GM23338 (cell line): ENCODE measurements around the gene SPX. TPM values are rescaled to one million over a fixed set of nuclear protein-coding genes. Genes with fewer than 3 reads are reported as not detected.

Experiments
- ATAC-seq: fragments of 200-7000 bp; cut with Tn5 transposase; 3 replicates; pipeline ENCODE4 v1.9.1; 2020
- DNase-seq: peaks from one replicate; pipeline ENCODE4 v3.0.0-alpha.2; 2015; ENCODE audit warnings: low spot score
- H2AFZ ChIP-seq: fragments of 200-600 bp; sonication (generic); 2 replicates; pipeline ENCODE4 v1.8.0; 2016; ENCODE audit warnings: antibody characterized with exemption, mild to moderate bottlenecking, moderate library complexity
- H3F3A ChIP-seq: fragments of 200-600 bp; sonication (generic); replicated peaks from 2 replicates; pipeline ENCODE4 v1.8.0; 2017; ENCODE audit warnings: antibody characterized with exemption, mixed run types, low read depth
- H3K27ac ChIP-seq: fragments of 200-600 bp; sonication (generic); 2 replicates; pipeline ENCODE4 v1.6.1; 2016; ENCODE audit warnings: low read depth
- H3K27me3 ChIP-seq: fragments of 200-600 bp; sonication (generic); 2 replicates; pipeline ENCODE4 v1.8.0; 2016; ENCODE audit warnings: mild to moderate bottlenecking, mixed run types, moderate library complexity; ENCODE audit not compliant: insufficient read depth
- H3K36me3 ChIP-seq: fragments of 200-600 bp; sonication (generic); 2 replicates; pipeline ENCODE4 v1.8.0; 2016; ENCODE audit warnings: mild to moderate bottlenecking; ENCODE audit not compliant: insufficient read depth
- H3K4me1 ChIP-seq: fragments of 200-600 bp; sonication (generic); 2 replicates; pipeline ENCODE4 v1.8.0; 2016; ENCODE audit warnings: mild to moderate bottlenecking, moderate library complexity; ENCODE audit not compliant: insufficient read depth
- H3K4me2 ChIP-seq: fragments of 200-600 bp; sonication (generic); 2 replicates; pipeline ENCODE4 v1.7.1; 2017; ENCODE audit warnings: mixed run types
- H3K4me3 ChIP-seq: fragments of 200-600 bp; sonication (generic); 2 replicates; pipeline ENCODE4 v1.6.1; 2016; ENCODE audit warnings: mixed run types
- H3K79me2 ChIP-seq: fragments of 200-600 bp; sonication (generic); replicated peaks from 2 replicates; pipeline ENCODE4 v1.8.0; 2017; ENCODE audit warnings: mild to moderate bottlenecking; ENCODE audit not compliant: insufficient read depth
- H3K9me2 ChIP-seq: fragments of 200-600 bp; sonication (generic); 2 replicates; pipeline ENCODE4 v1.8.0; 2017; ENCODE audit not compliant: insufficient read depth
- H4K20me1 ChIP-seq: fragments of 200-600 bp; sonication (generic); replicated peaks from 2 replicates; pipeline ENCODE4 v1.8.0; 2017; ENCODE audit warnings: mild to moderate bottlenecking; ENCODE audit not compliant: insufficient read depth
- H3K27ac Mint-ChIP-seq: 2 replicates; pipeline ENCODE4 v1.8.0; 2020; ENCODE audit warnings: inconsistent platforms, mild to moderate bottlenecking, moderate library complexity, mixed read lengths
- H3K27me3 Mint-ChIP-seq: 3 replicates; pipeline ENCODE4 v1.8.0; 2022; ENCODE audit warnings: low read depth, mild to moderate bottlenecking, moderate library complexity, mixed read lengths, inconsistent platforms; ENCODE audit not compliant: insufficient read depth, poor library complexity
- H3K36me3 Mint-ChIP-seq: 3 replicates; pipeline ENCODE4 v1.8.0; 2021; ENCODE audit warnings: low read depth, mild to moderate bottlenecking, inconsistent platforms, moderate library complexity, mixed read lengths
- H3K4me1 Mint-ChIP-seq: 3 replicates; pipeline ENCODE4 v1.8.0; 2020; ENCODE audit warnings: mild to moderate bottlenecking, inconsistent platforms, mixed read lengths
- H3K4me3 Mint-ChIP-seq: 3 replicates; pipeline ENCODE4 v1.8.0; 2021; ENCODE audit warnings: moderate library complexity, mild to moderate bottlenecking, inconsistent platforms, mixed read lengths
- H3K9me3 Mint-ChIP-seq: 3 replicates; pipeline ENCODE4 v1.8.0; 2020; ENCODE audit warnings: moderate library complexity, mild to moderate bottlenecking, inconsistent platforms, mixed read lengths
- CREB1 ChIP-seq: fragments of 250-450 bp; sonication (Bioruptor Pico); IDR thresholded peaks from 2 replicates; pipeline ENCODE4 v1.5.0; 2020; ENCODE audit warnings: low read depth, mild to moderate bottlenecking, moderate library complexity
- EZH2phosphoT487 ChIP-seq: fragments of 200-600 bp; sonication (generic); IDR thresholded peaks from one replicate; pipeline ENCODE4 v1.8.1; 2018; ENCODE audit warnings: antibody characterized with exemption; ENCODE audit not compliant: unreplicated experiment
- JUNB ChIP-seq: IDR thresholded peaks from one replicate; pipeline ENCODE4 v1.6.1; 2016; ENCODE audit warnings: antibody characterized with exemption; ENCODE audit not compliant: unreplicated experiment
- POLR2AphosphoS5 ChIP-seq: IDR thresholded peaks from 2 replicates; pipeline ENCODE4 v1.6.1; 2016; ENCODE audit warnings: antibody characterized with exemption, low read depth
- STAT1 ChIP-seq: IDR thresholded peaks from one replicate; pipeline ENCODE4 v1.6.1; 2016; ENCODE audit warnings: antibody characterized with exemption; ENCODE audit not compliant: unreplicated experiment
- ZNF114 ChIP-seq: fragments of 250-450 bp; sonication (Bioruptor Pico); IDR thresholded peaks from 2 replicates; pipeline ENCODE4 v1.5.0; 2020; ENCODE audit warnings: mild to moderate bottlenecking, moderate library complexity
- ZNF331 ChIP-seq: fragments of 250-450 bp; sonication (Bioruptor Pico); IDR thresholded peaks from 2 replicates; pipeline ENCODE4 v1.5.0; 2020; ENCODE audit warnings: low read depth, mild to moderate bottlenecking, moderate library complexity
- polyA plus RNA-seq: library from polyadenylated mRNA; unstranded; fragments of >200 nt; fragmentation: Nextera tagmentation; extraction: Ambion mirVana; gene quantifications from 2 replicates; pipeline ENCODE4 v1.2.1, GENCODE V29; 2016
- total RNA-seq: library from RNA; depleted of rRNA; stranded (reverse); fragments of >200 nt; shearing (Covaris generic); gene quantifications from 2 replicates; pipeline ENCODE4 v1.2.3, GENCODE V29; 2014
- TF ChIP-seq, protein P1 (sequence below), 2 experiments: fragments of 200-600 bp in 1 of 2; sonication (generic) in 1 of 2; conservative IDR thresholded peaks; 2 replicates each; pipeline versions ENCODE4 v1.5.1 to v1.6.1; 2016 to 2017; ENCODE audit warnings: antibody characterized with exemption in 2 of 2, low read depth in 2 of 2, mild to moderate bottlenecking in 2 of 2, moderate library complexity in 1 of 2
- TF ChIP-seq, protein P2 (sequence below): IDR thresholded peaks from one replicate; pipeline ENCODE4 v1.6.1; 2018; ENCODE audit warnings: antibody characterized with exemption; ENCODE audit not compliant: unreplicated experiment
- TF ChIP-seq, protein P3 (sequence below): IDR thresholded peaks from 2 replicates; pipeline ENCODE4 v1.6.1; 2016; ENCODE audit warnings: antibody characterized with exemption

SPX gene
- total and polyA plus RNA-seq, 2 experiments from 2014 or later, result 1.3 TPM

DNA sequence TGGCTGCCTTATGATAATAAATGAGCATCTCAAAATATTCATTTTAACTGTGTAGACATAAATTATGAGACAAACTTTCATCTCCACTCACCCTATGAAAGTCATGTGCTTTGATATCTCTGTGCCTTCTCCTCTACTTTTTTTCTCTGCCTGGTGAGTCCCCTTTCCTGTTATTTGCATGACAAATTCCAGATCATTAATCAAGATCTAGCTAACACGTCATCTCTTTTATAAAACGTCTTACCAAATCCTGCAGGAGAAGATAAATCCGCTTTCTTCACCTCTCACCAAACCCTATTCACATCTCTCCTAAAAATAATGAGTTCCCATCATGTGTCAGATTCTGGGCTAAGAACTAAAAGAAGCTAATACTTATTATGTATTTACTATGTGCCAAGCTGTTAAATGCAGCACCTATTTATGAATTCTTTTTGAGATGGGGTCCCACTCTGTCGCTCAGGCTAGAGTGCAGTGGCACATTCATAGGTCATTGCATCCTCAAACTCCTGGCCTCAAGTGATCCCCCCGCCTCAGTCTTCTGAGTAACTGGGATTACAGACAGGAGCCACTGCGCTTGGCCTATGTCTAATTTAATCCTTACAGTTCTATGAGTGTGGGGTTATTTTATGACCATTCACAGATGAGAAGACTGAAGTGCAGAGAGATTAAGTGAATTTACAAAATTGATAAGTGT, 26.7 kb downstream of the SPX start (continued):
- no peak for TF ChIP-seq STAT1
- no peak for TF ChIP-seq EZH2phosphoT487
- TF ChIP-seq, protein P1, sequence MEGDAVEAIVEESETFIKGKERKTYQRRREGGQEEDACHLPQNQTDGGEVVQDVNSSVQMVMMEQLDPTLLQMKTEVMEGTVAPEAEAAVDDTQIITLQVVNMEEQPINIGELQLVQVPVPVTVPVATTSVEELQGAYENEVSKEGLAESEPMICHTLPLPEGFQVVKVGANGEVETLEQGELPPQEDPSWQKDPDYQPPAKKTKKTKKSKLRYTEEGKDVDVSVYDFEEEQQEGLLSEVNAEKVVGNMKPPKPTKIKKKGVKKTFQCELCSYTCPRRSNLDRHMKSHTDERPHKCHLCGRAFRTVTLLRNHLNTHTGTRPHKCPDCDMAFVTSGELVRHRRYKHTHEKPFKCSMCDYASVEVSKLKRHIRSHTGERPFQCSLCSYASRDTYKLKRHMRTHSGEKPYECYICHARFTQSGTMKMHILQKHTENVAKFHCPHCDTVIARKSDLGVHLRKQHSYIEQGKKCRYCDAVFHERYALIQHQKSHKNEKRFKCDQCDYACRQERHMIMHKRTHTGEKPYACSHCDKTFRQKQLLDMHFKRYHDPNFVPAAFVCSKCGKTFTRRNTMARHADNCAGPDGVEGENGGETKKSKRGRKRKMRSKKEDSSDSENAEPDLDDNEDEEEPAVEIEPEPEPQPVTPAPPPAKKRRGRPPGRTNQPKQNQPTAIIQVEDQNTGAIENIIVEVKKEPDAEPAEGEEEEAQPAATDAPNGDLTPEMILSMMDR (conservative IDR thresholded peaks at IDR 0.05; ENCODE audit: low read depth in 2 of 2), result no peak

DNA sequence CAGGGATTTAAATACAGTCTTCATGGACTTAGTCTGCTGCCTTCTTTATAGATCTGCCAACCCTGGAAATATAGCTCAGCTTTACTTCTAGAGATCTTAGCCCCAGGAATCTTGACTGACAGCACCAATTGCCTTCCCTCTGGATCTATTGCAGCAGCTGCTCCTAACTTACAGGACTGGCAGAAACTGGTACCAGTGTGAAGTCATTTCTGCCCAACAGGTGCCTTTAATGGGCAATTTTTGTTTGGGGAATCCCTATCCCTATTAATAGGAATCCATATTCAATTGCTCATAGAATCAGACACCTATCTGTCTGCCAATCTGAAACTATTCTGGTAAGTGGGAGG, 27.2 kb downstream of the SPX start:
- H3K4me1 Mint-ChIP-seq, result no peaks in the 10 kb centered on the region
- H3K36me3 ChIP-seq, result no peaks in the 10 kb centered on the region
- no peaks in the 10 kb centered on the region for H4K20me1 ChIP-seq
- H3K79me2 ChIP-seq, result no peaks in the 10 kb centered on the region
- ATAC-seq (no peak), DNase-seq (no peak)
- H3K36me3 Mint-ChIP-seq, result no peaks in the 10 kb centered on the region
- no peak overlapping the region for H3K27ac ChIP-seq
- H3K4me1 ChIP-seq, result no peaks in the 10 kb centered on the region
- no peaks in the 10 kb centered on the region for H3K9me2 ChIP-seq
- no peak overlapping the region for H3K4me3 Mint-ChIP-seq
- H3K27me3 Mint-ChIP-seq, result peaks cover 1% of the 10 kb centered on the region
- no peak overlapping the region for H2AFZ ChIP-seq
- no peaks in the 10 kb centered on the region for H3K27me3 ChIP-seq
- H3K4me3 ChIP-seq, result no peak overlapping the region
- H3F3A ChIP-seq, result no peaks in the 10 kb centered on the region
- no peak overlapping the region for H3K27ac Mint-ChIP-seq
- no peak overlapping the region for H3K4me2 ChIP-seq
- no peaks in the 10 kb centered on the region for H3K9me3 Mint-ChIP-seq
- no peak for TF ChIP-seq CREB1 (CRISPR knock-in tag)
- TF ChIP-seq, protein P1 (conservative IDR thresholded peaks at IDR 0.05; ENCODE audit: low read depth in 2 of 2), result no peak
- TF ChIP-seq ZNF331 (CRISPR knock-in tag), result no peak
- TF ChIP-seq ZNF114 (CRISPR knock-in tag), result no peak
- no peak for TF ChIP-seq POLR2AphosphoS5
- no peak for TF ChIP-seq JUNB
- TF ChIP-seq, protein P2, sequence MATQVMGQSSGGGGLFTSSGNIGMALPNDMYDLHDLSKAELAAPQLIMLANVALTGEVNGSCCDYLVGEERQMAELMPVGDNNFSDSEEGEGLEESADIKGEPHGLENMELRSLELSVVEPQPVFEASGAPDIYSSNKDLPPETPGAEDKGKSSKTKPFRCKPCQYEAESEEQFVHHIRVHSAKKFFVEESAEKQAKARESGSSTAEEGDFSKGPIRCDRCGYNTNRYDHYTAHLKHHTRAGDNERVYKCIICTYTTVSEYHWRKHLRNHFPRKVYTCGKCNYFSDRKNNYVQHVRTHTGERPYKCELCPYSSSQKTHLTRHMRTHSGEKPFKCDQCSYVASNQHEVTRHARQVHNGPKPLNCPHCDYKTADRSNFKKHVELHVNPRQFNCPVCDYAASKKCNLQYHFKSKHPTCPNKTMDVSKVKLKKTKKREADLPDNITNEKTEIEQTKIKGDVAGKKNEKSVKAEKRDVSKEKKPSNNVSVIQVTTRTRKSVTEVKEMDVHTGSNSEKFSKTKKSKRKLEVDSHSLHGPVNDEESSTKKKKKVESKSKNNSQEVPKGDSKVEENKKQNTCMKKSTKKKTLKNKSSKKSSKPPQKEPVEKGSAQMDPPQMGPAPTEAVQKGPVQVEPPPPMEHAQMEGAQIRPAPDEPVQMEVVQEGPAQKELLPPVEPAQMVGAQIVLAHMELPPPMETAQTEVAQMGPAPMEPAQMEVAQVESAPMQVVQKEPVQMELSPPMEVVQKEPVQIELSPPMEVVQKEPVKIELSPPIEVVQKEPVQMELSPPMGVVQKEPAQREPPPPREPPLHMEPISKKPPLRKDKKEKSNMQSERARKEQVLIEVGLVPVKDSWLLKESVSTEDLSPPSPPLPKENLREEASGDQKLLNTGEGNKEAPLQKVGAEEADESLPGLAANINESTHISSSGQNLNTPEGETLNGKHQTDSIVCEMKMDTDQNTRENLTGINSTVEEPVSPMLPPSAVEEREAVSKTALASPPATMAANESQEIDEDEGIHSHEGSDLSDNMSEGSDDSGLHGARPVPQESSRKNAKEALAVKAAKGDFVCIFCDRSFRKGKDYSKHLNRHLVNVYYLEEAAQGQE, result no peak
- TF ChIP-seq, protein P3, sequence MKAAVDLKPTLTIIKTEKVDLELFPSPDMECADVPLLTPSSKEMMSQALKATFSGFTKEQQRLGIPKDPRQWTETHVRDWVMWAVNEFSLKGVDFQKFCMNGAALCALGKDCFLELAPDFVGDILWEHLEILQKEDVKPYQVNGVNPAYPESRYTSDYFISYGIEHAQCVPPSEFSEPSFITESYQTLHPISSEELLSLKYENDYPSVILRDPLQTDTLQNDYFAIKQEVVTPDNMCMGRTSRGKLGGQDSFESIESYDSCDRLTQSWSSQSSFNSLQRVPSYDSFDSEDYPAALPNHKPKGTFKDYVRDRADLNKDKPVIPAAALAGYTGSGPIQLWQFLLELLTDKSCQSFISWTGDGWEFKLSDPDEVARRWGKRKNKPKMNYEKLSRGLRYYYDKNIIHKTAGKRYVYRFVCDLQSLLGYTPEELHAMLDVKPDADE, result no peak
